Fibroblast of skin of left quadriceps (primary cell): ENCODE data around the gene MFSD2B.

Experiments used
- DNase-seq, 2 experiments: peaks; one replicate each; pipeline ENCODE4 v3.0.0-alpha.2; 2013; ENCODE audit warnings: low read depth in 2 of 2

MFSD2B gene

DNA sequence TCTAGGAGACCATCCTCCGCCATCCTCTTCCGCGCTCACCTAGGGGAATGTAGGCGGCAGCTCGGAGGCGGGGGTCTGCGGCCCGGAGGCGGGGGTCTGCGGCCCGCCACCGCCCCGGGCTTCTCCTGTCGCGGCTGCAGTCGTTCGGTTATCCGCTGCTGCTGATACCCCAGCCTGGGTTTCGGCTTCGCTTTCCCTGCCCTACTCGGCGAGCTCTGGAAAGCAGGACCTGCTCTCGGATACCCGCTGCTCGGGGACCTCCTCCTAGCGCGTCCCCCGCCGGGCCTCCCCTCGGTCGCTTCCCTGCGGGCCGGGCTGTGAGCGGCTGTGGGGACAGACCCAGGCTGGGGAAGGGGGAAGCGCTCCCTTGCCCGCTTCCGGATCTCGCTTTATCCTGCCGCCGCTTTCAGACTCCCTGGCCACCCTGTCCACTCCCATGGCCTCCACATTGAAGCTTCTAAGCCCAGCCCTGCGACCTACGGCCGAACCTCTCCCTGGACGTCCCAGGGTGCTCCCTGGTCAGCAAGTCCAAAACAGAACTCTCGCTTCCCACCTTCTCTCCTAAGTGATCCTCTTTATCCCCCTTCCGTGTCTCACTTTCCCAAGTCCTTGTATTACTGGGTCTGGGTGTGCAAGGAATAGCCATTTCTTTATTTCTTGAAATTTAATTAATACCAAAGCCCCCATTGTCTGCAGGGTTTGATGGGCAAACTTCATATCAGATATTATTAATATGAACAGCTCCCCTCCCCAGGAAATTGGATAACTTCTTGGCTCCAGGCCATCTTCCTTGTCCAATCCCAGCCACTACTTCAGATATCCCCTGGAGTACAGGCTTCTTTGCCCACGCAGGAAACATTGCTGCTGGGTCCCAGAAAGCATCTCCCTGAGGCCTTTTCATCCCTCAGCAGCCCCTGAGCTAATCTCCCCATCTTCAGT is 40.4 kb downstream of the MFSD2B start:
- DNase-seq = no peak

DNA sequence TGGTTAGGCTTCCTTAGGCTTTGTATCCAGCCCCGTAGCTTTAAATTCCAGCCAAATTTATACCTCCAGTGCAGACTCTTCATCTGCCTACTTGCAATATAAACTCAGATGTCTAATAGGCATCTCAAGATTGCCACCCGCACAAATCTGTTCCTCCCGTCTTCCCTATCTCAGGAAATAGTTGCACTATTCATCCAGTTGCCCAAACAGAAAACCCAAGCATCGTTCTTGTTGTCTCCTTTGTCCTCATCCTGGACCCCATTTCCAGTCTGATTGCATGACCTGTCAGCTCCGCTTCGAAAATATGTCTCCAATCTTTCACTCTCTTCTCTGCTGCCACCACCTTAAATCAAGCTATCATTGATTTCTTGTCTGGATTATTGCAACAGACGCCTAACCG is 41.9 kb downstream of the MFSD2B start:
- no peak for DNase-seq

DNA sequence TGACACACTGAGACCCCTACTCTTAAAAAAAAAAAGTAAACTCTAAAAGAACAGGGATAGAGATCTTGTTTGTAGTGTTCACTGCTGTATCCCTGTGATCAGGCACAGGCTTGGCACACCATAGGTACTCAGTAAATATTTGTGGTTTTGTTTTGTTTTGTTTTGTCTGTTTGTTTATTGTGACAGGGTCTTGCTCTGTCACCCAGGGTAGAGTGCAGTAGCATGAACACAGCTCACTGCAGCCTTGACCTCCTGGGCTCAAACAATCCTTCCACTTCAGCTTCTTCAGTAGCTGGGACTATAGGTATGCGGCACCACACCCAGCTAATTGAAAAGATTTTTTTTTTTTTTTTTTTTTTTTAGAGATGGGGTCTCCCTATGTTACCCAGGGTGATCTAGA is 43.1 kb downstream of the MFSD2B start:
- no peak for DNase-seq

DNA sequence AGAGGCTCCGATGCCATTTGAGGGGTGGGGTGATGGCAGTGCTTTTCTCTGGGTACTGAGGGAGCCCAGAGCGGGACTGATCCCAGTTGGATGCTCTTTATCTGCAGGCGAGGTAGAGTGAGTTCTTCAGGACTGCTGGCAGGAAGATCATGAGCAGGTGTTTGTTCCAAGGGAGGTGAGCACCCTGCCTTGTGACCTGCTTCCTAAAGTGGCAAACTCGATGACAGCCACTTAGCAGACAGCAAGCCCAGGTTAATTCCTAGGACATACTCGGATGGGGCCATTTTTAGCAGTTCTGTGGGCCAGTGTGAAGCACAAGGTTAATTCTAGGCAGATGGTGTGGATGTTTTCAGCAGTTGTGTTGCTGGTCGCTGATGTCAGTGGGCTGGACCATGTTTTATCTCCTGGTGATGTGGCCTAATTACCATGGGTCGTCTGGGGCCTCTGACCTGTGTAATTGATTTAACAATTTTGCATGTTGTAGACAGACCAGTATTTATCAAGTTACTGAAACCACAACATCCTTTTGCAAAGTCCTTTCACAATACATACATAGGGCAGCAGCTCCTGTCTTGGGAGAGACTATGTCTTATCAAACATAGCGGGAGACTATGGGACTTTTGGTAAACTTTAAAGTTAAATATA is 44.6 kb downstream of the MFSD2B start:
- no peak for DNase-seq

DNA sequence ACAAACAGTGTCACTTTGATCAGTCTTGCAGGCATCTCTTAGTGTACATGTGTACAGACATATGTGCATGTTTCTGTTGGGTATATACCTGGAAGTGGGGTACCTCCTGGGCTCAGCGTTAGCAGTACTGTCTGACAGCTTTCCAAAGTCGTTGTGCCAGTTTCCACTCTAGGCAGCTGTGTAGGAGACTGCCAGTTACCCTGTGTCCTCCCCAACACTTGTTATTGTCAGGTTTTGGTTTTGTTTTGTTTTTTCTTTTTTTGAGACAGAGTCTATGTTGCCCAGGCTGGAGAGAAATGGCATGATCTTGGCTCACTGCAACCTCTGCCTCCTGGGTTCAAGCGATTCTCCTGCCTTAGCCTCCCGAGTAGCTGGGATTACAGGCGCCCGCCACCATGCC is 45.9 kb downstream of the MFSD2B start:
- no peak for DNase-seq

DNA sequence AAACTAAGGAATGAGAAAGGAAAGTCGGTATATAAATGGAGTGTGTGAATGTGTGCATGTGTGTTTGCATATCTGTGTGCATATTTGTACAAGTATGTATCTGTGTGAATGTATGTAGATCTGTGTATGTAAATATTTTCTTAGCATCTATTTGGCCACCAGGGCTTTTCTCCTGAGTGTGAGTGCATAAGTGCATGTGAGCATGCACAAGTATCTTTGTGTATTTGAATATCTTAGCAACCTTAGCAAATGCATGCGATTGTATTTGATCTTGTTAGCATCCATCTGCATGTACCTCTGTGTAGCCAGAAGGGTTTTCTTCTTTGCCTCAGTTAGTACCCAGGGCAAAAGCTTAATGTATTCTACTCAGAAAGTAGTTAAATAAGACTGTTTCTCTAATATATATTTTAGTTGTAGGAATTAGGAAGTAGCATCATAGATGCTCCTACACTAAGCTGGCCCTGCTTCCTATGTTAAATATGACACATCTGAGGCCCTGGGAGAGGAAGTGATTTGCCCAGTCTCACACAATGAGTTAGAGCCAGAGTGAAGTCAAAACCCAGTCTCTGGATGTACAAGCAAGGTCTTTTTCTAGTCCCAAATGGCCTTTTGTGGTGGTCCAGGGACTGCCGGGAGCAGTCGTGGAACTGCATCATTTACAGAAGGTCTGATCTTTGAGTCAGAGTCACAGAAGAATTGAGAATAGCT is 48.8 kb downstream of the MFSD2B start:
- DNase-seq = no peak

DNA sequence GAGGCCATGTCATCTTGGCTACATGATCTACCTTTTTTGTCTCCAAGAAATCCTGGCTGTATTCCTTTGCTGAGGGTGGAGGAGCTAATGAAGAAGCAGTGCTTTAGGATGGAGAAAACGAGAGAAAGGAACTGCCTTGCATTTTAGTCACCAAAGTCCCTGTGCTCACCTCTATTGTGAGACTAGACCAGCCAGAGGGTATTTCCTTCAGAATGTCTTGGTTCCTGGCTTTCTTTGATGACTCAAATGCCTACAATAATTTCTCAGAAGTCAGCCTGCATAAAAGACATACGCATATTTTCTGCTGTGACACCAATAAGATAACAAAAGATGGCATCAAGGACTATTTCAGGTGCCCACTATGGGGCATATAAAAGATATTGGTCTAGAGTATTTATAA is 55.5 kb downstream of the MFSD2B start:
- no peak for DNase-seq

DNA sequence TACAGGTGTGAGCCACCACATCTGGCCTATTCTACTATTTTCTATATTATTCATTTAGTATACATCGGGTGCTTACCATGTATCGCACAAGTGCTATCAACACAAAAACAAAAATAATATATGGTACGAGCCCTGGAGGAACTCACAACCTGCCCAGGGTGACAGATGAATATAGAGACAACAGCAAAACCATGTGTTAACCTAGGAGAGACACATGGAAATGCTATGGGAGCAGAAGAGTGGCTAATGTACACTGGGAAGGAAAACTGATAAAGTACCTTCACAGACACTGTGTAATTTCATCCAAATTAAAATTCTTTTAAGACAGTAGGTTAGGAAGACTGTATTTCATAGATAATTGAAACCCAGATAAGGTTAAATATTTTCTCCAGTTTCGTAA is 62.4 kb downstream of the MFSD2B start:
- DNase-seq = no peak

DNA sequence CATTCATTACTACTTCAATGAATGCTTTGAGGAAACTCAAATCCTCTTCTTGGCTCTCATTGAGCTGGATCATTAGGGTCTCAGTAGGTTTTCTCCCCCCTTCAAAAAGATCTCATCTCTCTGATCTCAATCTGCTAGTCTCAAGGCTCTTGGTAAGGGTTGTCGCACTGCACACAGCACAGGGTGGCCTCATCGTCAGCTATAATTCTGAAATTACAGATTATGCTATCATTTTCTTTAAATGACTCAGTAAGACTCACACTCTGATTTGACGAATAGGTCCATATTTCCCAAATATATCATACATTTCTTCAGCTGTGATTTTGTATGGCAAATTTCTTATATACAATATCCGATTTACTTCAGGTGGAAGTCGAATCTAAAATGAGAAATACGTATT is 63.9 kb downstream of the MFSD2B start:
- no peak for DNase-seq

DNA sequence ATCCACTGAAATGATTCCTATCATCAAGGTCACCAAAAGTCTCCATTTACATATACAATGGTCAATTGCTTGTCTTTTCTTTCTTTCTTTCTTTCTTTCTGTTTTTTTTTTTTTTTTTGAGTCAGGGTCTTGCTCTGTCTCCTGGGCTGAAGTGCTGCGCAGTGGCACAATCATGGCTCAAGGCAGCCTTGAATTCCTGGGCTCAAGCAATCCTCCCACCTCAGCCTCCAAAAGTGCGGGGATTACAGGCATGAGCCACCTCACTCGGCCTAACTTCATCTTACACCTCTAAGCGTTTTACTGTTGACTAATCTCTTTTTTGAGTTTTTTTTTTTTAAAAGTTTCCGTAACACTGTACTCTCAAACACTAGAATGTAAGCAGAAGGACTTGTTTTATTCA is 65.4 kb downstream of the MFSD2B start:
- DNase-seq = no peak
